Mesenchymal stem cell (in vitro differentiated cells and primary cell): ENCODE measurements around the gene IGF2.

Experiments used
- DNase-seq: peaks from one replicate; pipeline ENCODE4 v3.0.0-alpha.2; 2013
- H2AFZ ChIP-seq: one replicate; pipeline ENCODE4 v1.6.1; 2013; ENCODE audit warnings: low read depth, mild to moderate bottlenecking, control low read depth, inconsistent platforms, low read length, moderate library complexity
- H2AK5ac ChIP-seq: 2 replicates; pipeline ENCODE4 v1.6.1; 2013; ENCODE audit warnings: low read length, moderate library complexity, mild to moderate bottlenecking, inconsistent platforms; ENCODE audit not compliant: severe bottlenecking
- H2BK120ac ChIP-seq: one replicate; pipeline ENCODE4 v1.6.1; 2013; ENCODE audit warnings: low read depth, mild to moderate bottlenecking, inconsistent platforms, low read length, moderate library complexity
- H2BK12ac ChIP-seq, 2 experiments: one replicate each; pipeline ENCODE4 v1.6.1; 2013; ENCODE audit warnings: inconsistent platforms in 2 of 2, low read length in 2 of 2, mild to moderate bottlenecking in 2 of 2, moderate library complexity in 2 of 2, control low read depth in 1 of 2
- H2BK15ac ChIP-seq: one replicate; pipeline ENCODE4 v1.6.1; 2013; ENCODE audit warnings: mild to moderate bottlenecking, low read depth, inconsistent platforms; ENCODE audit not compliant: poor library complexity, severe bottlenecking
- H2BK5ac ChIP-seq: 2 replicates; pipeline ENCODE4 v1.6.1; 2013; ENCODE audit warnings: low read depth, mild to moderate bottlenecking, low read length, control low read depth, inconsistent platforms; ENCODE audit not compliant: poor library complexity, severe bottlenecking
- H3K14ac ChIP-seq, 2 experiments: one replicate each; pipeline ENCODE4 v1.6.1; 2013; ENCODE audit warnings: inconsistent platforms in 2 of 2, low read length in 2 of 2, control low read depth in 1 of 2, mild to moderate bottlenecking in 1 of 2, moderate library complexity in 1 of 2
- H3K18ac ChIP-seq, 2 experiments: one replicate each; pipeline ENCODE4 v1.6.1; 2013; ENCODE audit warnings: inconsistent platforms in 2 of 2, low read length in 2 of 2, control low read depth in 1 of 2, low read depth in 1 of 2, mild to moderate bottlenecking in 1 of 2
- H3K23ac ChIP-seq, 2 experiments: one replicate each; pipeline ENCODE4 v1.6.1; 2013; ENCODE audit warnings: inconsistent platforms in 2 of 2, low read length in 2 of 2, mild to moderate bottlenecking in 2 of 2, moderate library complexity in 2 of 2, control low read depth in 1 of 2
- H3K27ac ChIP-seq: 2 replicates; pipeline ENCODE4 v1.5.1; 2013; ENCODE audit warnings: mild to moderate bottlenecking, moderate library complexity, low read length, control low read depth, inconsistent platforms; ENCODE audit not compliant: poor library complexity, severe bottlenecking
- H3K27me3 ChIP-seq, 2 experiments: 2 replicates each; pipeline versions ENCODE4 v1.6.1 to v1.7.0; 2013; ENCODE audit warnings: low read length in 2 of 2, mild to moderate bottlenecking in 2 of 2, moderate library complexity in 2 of 2, control low read depth in 1 of 2, inconsistent platforms in 1 of 2; ENCODE audit not compliant: control insufficient read depth in 1 of 2, insufficient read depth in 1 of 2
- H3K36me3 ChIP-seq, 2 experiments: 2 replicates each; pipeline versions ENCODE4 v1.6.1 to v1.7.0; 2013; ENCODE audit warnings: low read length in 2 of 2, control low read depth in 1 of 2, inconsistent platforms in 1 of 2, low read depth in 1 of 2, mild to moderate bottlenecking in 1 of 2; ENCODE audit not compliant: insufficient read depth in 2 of 2, control insufficient read depth in 1 of 2
- H3K4ac ChIP-seq, 2 experiments: one replicate each; pipeline ENCODE4 v1.6.1; 2013; ENCODE audit warnings: inconsistent platforms in 2 of 2, low read length in 2 of 2, mild to moderate bottlenecking in 2 of 2, moderate library complexity in 2 of 2, control low read depth in 1 of 2, low read depth in 1 of 2
- H3K4me1 ChIP-seq: 2 replicates; pipeline ENCODE4 v1.6.1; 2013; ENCODE audit warnings: low read depth, low read length, control low read depth; ENCODE audit not compliant: control insufficient read depth, insufficient read depth
- H3K4me2 ChIP-seq: 2 replicates; pipeline ENCODE4 v1.6.1; 2013; ENCODE audit warnings: low read length, mild to moderate bottlenecking, inconsistent platforms; ENCODE audit not compliant: poor library complexity, severe bottlenecking
- H3K4me3 ChIP-seq, 2 experiments: 2 replicates each; pipeline versions ENCODE4 v1.5.1 to v1.7.0; 2013; ENCODE audit warnings: low read length in 2 of 2, mild to moderate bottlenecking in 2 of 2, control low read depth in 1 of 2, low read depth in 1 of 2; ENCODE audit not compliant: insufficient read depth in 1 of 2
- H3K79me1 ChIP-seq: replicated peaks from 2 replicates; pipeline ENCODE4 v1.6.1; 2013; ENCODE audit warnings: mild to moderate bottlenecking, control low read depth, low read length, inconsistent platforms; ENCODE audit not compliant: poor library complexity, severe bottlenecking
- H3K9ac ChIP-seq: 2 replicates; pipeline ENCODE4 v1.7.0; 2013; ENCODE audit warnings: mild to moderate bottlenecking, low read length, moderate library complexity
- H3K9me3 ChIP-seq: 2 replicates; pipeline ENCODE4 v1.7.0; 2013; ENCODE audit warnings: mild to moderate bottlenecking, low read length; ENCODE audit not compliant: control insufficient read depth
- H4K8ac ChIP-seq: one replicate; pipeline ENCODE4 v1.6.1; 2013; ENCODE audit warnings: inconsistent platforms, mild to moderate bottlenecking, low read length, moderate library complexity
- H4K91ac ChIP-seq: one replicate; pipeline ENCODE4 v1.6.1; 2013; ENCODE audit warnings: mild to moderate bottlenecking, low read length, inconsistent platforms
- WGBS: methylation state at CpG from one replicate; pipeline ENCODE4 v1.1.7; 2013; ENCODE audit warnings: mixed read lengths; 5-methylcytosine and 5-hydroxymethylcytosine counted together

The IGF2 gene

DNA sequence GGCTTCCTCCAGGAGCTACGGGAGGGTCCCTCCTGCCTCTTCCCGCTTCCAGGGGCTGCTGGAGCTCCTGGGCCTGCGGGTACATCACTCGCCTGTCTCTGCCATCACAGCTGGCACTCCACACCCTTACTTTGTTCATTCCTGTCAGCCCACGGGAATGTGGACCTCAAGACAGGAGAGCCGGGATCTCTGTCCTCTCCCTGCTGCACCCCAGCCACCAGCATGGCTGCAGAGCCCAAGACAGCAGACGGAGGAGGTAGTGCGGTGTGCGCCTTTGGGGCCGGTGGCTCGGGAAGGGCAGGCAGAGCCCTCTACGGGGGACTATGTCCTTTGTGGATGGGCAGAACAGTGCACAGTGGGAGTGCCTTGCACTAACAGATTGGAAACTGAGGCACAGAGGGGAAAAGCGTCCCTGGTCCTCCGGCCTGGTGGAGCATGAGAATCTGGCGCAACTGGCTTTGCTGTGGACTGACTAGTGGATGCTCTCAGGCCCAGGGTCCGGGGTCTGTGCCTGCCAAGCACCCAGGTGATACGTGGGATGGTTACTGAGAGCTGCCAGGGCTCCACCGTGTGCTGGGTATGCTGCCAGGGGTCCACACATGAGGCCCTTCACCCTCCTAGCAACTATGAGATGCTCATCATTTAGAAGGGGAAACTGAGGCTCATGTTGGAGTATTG is 47.3 kb downstream of the IGF2 start:
- no peak overlapping the region for H3K27ac ChIP-seq
- no peak overlapping the region for H3K14ac ChIP-seq
- no peak overlapping the region for H3K4ac ChIP-seq
- no peak overlapping the region for H4K91ac ChIP-seq
- H2BK5ac ChIP-seq = no peak overlapping the region
- peak overlapping the region; percentile 81 for H2AK5ac ChIP-seq
- no peak overlapping the region for H3K23ac ChIP-seq
- H3K9ac ChIP-seq = no peak overlapping the region
- no peak overlapping the region for H2BK12ac ChIP-seq
- peaks cover 59% of the 10 kb centered on the region for H3K4me1 ChIP-seq
- no peak overlapping the region for H3K4me2 ChIP-seq
- no peaks in the 10 kb centered on the region for H3K9me3 ChIP-seq
- H3K79me1 ChIP-seq = peaks cover 8% of the 10 kb centered on the region
- peaks cover 0 to 18% of the 10 kb centered on the region in 2 experiments for H3K27me3 ChIP-seq
- H4K8ac ChIP-seq = no peak overlapping the region
- no peak overlapping the region for H2BK15ac ChIP-seq
- no peak overlapping the region for H3K4me3 ChIP-seq
- no peak overlapping the region for H2AFZ ChIP-seq
- 93% methylated on average over 17 of the region's 18 CpGs for WGBS
- H2BK120ac ChIP-seq = no peak overlapping the region
- DNase-seq = no peak
- H3K18ac ChIP-seq = no peak overlapping the region
- H3K36me3 ChIP-seq = no peaks in the 10 kb centered on the region

DNA sequence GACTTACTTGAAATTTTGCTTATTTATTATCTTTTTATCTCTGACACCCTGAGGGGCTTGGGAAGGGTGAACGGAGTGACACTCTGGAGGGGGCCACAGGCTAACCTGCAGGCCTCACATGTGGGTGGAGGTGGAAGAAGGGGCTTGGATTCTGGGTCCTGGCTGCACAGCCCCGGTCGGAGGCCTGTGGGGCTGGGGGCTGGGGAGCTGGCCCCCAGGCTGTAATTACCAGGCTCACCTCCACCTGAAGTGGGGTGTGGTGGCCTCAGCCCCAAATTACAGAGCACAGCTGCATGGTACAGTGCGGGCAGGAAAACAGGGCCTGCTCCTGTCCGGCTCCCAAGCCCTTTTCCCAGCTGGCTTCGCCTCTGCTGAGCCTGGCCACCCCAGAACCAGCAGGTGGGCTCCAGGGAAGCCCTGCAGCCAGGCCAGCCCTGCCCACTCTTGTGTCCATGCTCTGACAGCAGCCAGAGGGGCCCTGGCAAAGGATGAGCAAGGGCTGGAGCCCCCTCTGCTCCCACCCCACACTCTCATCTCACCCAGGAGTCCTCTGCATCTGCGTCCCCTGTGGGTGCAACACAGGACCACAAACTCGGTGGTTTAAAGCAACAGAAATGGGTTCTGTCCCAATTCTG is 48.0 kb downstream of the IGF2 start:
- Histone ChIP-seq H2BK15ac (no peak overlapping the region), H2AK5ac (peak overlapping the region; percentile 28), H3K9me3 (no peaks in the 10 kb centered on the region), H3K36me3 (peaks cover 0 to 2% of the 10 kb centered on the region in 2 experiments), H3K27me3 (peaks cover 0 to 18% of the 10 kb centered on the region in 2 experiments), H2BK120ac (no peak overlapping the region), H3K18ac (no peak overlapping the region), H3K14ac (no peak overlapping the region), H2AFZ (no peak overlapping the region), H3K4me1 (peaks cover 54% of the 10 kb centered on the region), H2BK5ac (no peak overlapping the region), H2BK12ac (no peak overlapping the region), H3K4ac (no peak overlapping the region), H4K8ac (no peak overlapping the region), H3K4me2 (no peak overlapping the region), H4K91ac (no peak overlapping the region), H3K27ac (no peak overlapping the region), H3K23ac (no peak overlapping the region), H3K4me3 (no peak overlapping the region), H3K79me1 (peaks cover 8% of the 10 kb centered on the region), H3K9ac (no peak overlapping the region)
- WGBS = 92% methylated on average over 8 of the region's 8 CpGs
- no peak for DNase-seq

DNA sequence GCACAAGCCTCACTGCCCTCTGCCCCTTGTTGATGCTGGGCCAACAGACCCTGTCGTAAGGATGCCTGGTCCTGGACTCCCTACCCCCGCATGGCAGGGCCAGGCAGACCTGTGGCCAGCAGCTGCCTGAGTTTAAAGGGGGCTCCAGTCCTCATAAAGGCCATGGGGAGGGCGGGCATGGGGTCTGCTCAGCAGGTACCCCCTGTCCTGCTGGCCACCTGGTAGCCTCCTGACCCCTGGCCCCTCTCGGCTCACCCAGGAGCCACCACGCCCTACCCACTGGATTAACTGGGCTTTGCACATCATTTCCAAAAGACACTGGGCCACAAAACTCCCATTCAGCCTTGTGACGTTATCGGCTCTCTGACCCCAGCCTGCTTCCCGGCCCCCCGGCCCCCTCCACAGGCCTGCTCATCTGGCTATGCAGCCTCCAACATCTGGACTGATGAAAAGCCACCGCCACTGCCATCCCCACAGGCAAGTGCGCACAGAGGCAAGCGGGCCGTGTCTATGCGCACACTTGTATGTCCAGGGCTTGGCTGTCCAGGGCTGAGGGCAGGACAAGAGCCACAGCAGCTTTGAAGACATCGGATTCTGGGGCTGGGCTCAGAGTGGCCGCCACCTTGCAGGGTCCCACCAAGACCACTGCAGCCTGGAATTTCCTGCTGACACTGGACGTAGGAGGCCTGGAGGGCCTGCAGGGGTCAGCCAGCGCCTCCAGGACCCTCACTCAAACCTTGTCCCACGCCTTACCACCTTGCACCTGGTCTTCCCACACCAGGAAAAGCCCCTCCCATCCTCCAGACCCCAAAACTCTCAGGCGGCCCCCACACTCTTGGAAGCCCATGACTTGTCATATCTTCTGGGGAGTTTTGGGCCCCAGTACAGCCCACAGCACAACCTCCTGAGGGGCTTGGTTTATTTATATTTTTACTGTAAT is 48.7 kb downstream of the IGF2 start:
- Histone ChIP-seq H3K4ac (no peak overlapping the region), H3K23ac (no peak overlapping the region), H3K79me1 (peaks cover 8% of the 10 kb centered on the region), H3K14ac (no peak overlapping the region), H2BK15ac (no peak overlapping the region), H3K36me3 (peaks cover 0 to 5% of the 10 kb centered on the region in 2 experiments), H3K4me3 (no peak overlapping the region), H3K27me3 (peaks cover 0 to 18% of the 10 kb centered on the region in 2 experiments), H2BK120ac (no peak overlapping the region), H2BK5ac (no peak overlapping the region), H3K4me1 (peaks cover 47% of the 10 kb centered on the region), H3K4me2 (no peak overlapping the region), H2AK5ac (peak overlapping the region; percentile 62), H3K27ac (no peak overlapping the region), H4K8ac (no peak overlapping the region), H3K9ac (no peak overlapping the region), H4K91ac (no peak overlapping the region), H3K9me3 (no peaks in the 10 kb centered on the region), H3K18ac (no peak overlapping the region), H2BK12ac (no peak overlapping the region), H2AFZ (no peak overlapping the region)
- no peak for DNase-seq
- WGBS = 90% methylated on average over 19 of the region's 20 CpGs
